GM23248 (cell line): ENCODE data around the gene MPHOSPH9. TPM values are rescaled to one million over a fixed set of nuclear protein-coding genes. Genes with fewer than 3 reads are reported as not detected.

Source experiments
- DNase-seq: peaks from one replicate; pipeline ENCODE4 v3.0.0-alpha.2; 2015
- H2AFZ ChIP-seq: fragments of 200-600 bp; sonication (generic); 2 replicates; pipeline ENCODE4 v1.6.1; 2016; ENCODE audit warnings: antibody characterized with exemption
- H3F3A ChIP-seq: fragments of 200-600 bp; sonication (generic); 2 replicates; pipeline ENCODE4 v1.6.1; 2016; ENCODE audit warnings: mild to moderate bottlenecking, antibody characterized with exemption, mixed run types; ENCODE audit not compliant: insufficient read depth
- H3K27ac ChIP-seq: fragments of 200-600 bp; sonication (generic); 2 replicates; pipeline ENCODE4 v1.5.1; 2016; ENCODE audit warnings: mild to moderate bottlenecking
- H3K27me3 ChIP-seq: fragments of 200-600 bp; sonication (generic); replicated peaks from 2 replicates; pipeline ENCODE4 v1.6.1; 2016; ENCODE audit warnings: mild to moderate bottlenecking; ENCODE audit not compliant: insufficient read depth
- H3K36me3 ChIP-seq: fragments of 200-600 bp; sonication (generic); 2 replicates; pipeline ENCODE4 v1.6.1; 2016; ENCODE audit warnings: low read depth, mild to moderate bottlenecking
- H3K4me1 ChIP-seq: fragments of 200-600 bp; sonication (generic); 2 replicates; pipeline ENCODE4 v1.6.1; 2016; ENCODE audit warnings: mild to moderate bottlenecking; ENCODE audit not compliant: insufficient read depth
- H3K4me2 ChIP-seq: fragments of 200-600 bp; sonication (generic); one replicate; pipeline ENCODE4 v1.6.1; 2016; ENCODE audit warnings: mild to moderate bottlenecking; ENCODE audit not compliant: unreplicated experiment
- H3K4me3 ChIP-seq: fragments of 200-600 bp; sonication (generic); 2 replicates; pipeline ENCODE4 v1.5.1; 2016; ENCODE audit warnings: mild to moderate bottlenecking
- H3K79me2 ChIP-seq: fragments of 200-600 bp; sonication (generic); 2 replicates; pipeline ENCODE4 v1.6.1; 2016; ENCODE audit warnings: mild to moderate bottlenecking; ENCODE audit not compliant: insufficient read depth
- H3K9ac ChIP-seq: fragments of 200-600 bp; sonication (generic); 2 replicates; pipeline ENCODE4 v1.6.1; 2016; ENCODE audit warnings: mild to moderate bottlenecking
- H3K9me2 ChIP-seq: fragments of 200-600 bp; sonication (generic); 2 replicates; pipeline ENCODE4 v1.6.1; 2016; ENCODE audit warnings: mixed run types, mild to moderate bottlenecking, moderate library complexity; ENCODE audit not compliant: insufficient read depth
- H3K9me3 ChIP-seq: fragments of 200-600 bp; sonication (generic); one replicate; pipeline ENCODE4 v1.6.1; 2017; ENCODE audit warnings: low read depth
- H4K20me1 ChIP-seq: fragments of 200-600 bp; sonication (generic); 2 replicates; pipeline ENCODE4 v1.6.0; 2016; ENCODE audit not compliant: insufficient read depth
- EZH2 ChIP-seq: fragments of 200-600 bp; sonication (generic); IDR thresholded peaks from 2 replicates; pipeline ENCODE4 v1.6.1; 2018; ENCODE audit warnings: antibody characterized with exemption, mild to moderate bottlenecking; ENCODE audit not compliant: insufficient read depth, poor library complexity, severe bottlenecking
- EZH2phosphoT487 ChIP-seq: fragments of 200-600 bp; sonication (generic); IDR thresholded peaks from 2 replicates; pipeline ENCODE4 v1.6.1; 2018; ENCODE audit warnings: antibody characterized with exemption, moderate library complexity, mild to moderate bottlenecking, low read depth; ENCODE audit not compliant: insufficient read depth
- WGBS, 2 experiments: methylation state at CpG; one replicate each; pipeline ENCODE4 v1.1.6; 2015 to 2017; ENCODE audit warnings: low lambda C conversion rate in 2 of 2, low coverage in 1 of 2; ENCODE audit errors: missing lambda C conversion rate in 2 of 2; 5-methylcytosine and 5-hydroxymethylcytosine counted together
- in situ Hi-C: fragments of 300-500 bp; cut with MboI; formaldehyde crosslinking; loops from 2 replicates; pipeline ENCODE4 v1.15.0; 2020
- polyA plus RNA-seq: library from polyadenylated mRNA; unstranded; fragments of >200 nt; fragmentation: Nextera tagmentation; extraction: Ambion mirVana; gene quantifications from 2 replicates; pipeline ENCODE4 v1.2.1, GENCODE V29; 2016
- total RNA-seq: library from RNA; depleted of rRNA; stranded (reverse); fragments of >200 nt; shearing (Covaris generic); gene quantifications from 2 replicates; pipeline ENCODE4 v1.2.3, GENCODE V29; 2014

Gene MPHOSPH9
- total and polyA plus RNA-seq, 2 experiments from 2014 or later, result 18.0 to 51.6 TPM

DNA sequence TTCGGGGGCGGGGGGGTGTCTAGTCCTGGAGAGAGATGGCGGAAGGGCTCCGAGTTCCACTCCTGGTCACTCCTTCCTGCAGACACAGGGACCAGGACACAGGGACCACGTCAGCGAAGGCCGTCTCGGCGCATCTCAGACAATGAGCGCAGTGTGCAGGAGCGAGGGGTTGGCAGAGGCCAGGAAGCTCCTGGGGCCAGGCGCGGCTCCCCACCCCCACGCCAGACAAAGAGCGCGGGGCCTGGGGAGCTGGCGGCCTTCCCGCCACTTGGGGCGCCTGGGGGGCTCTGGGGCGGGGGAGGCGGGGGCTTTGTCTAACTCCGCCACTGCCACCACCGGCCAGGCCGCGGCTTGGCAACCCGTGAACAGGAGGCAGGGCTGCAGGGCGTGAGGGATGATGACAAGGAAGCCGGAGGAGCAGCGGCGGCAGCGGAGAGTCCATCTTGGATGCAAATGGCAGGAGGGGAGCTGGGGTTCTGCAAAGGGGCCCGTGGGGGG lies 36.5 kb upstream of the MPHOSPH9 start:
- H2AFZ ChIP-seq, result peak overlapping the region; percentile 78
- peak; percentile 89 for DNase-seq
- H3K36me3 ChIP-seq, result no peaks in the 10 kb centered on the region
- H3K27me3 ChIP-seq, result no peaks in the 10 kb centered on the region
- peak overlapping the region; percentile 91 for H3K27ac ChIP-seq
- WGBS, 2 experiments, result 2 to 3% methylated on average over 22 to 32 of the region's 32 CpGs
- H3K79me2 ChIP-seq, result peaks cover 70% of the 10 kb centered on the region
- H3K9me3 ChIP-seq, result no peaks in the 10 kb centered on the region
- H3K9ac ChIP-seq, result peak overlapping the region; percentile 99
- peaks cover 11% of the 10 kb centered on the region; the same call in 1 of the 2 replicates for H3K4me1 ChIP-seq
- no peak for TF ChIP-seq EZH2phosphoT487
- TF ChIP-seq EZH2, result no peak
- no peaks in the 10 kb centered on the region for H3K9me2 ChIP-seq
- H3F3A ChIP-seq, result no peaks in the 10 kb centered on the region
- H3K4me3 ChIP-seq, result peak overlapping the region; percentile 99
- no peaks in the 10 kb centered on the region for H4K20me1 ChIP-seq
- H3K4me2 ChIP-seq, result peak overlapping the region; percentile 100
- in situ Hi-C loops, result no loop called here

DNA sequence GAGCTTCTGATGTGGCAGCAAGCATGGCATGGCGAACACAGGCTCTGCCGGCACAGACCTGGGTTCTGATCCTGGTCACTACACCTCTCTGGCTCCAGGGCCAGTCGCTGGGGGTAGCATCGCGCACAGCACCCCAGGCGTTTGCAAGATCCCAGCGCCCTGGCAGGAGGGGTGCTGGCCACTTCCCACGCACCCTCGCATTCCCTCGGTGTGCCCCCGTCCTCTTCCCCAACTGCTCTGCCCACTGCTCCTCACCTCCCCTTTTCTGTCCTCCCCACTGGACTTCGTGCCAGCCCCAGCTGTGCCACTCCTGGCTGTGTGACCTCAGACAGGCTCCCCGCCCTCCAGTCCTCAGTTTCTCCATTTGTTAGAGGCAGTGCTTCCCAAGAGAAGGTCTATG lies 35.9 kb upstream of the MPHOSPH9 start:
- TF ChIP-seq EZH2 (no peak), EZH2phosphoT487 (no peak)
- Histone ChIP-seq H3K4me1 (peaks cover 11% of the 10 kb centered on the region; the same call in 1 of the 2 replicates), H3F3A (no peaks in the 10 kb centered on the region), H3K27ac (peak overlapping the region; percentile 91), H3K79me2 (peaks cover 75% of the 10 kb centered on the region), H3K4me2 (peak overlapping the region; percentile 100), H3K27me3 (no peaks in the 10 kb centered on the region), H4K20me1 (no peaks in the 10 kb centered on the region), H3K9me3 (no peaks in the 10 kb centered on the region), H3K9ac (peak overlapping the region; percentile 99), H3K9me2 (no peaks in the 10 kb centered on the region), H2AFZ (0 out of 2 replicates have a peak overlapping the region, but pooled peaks have one; percentile 78), H3K36me3 (0 out of 2 replicates have a peak, but pooled peaks cover 3% of the 10 kb centered on the region), H3K4me3 (peak overlapping the region; percentile 99)
- in situ Hi-C loops, result no loop called here
- WGBS, 2 experiments, result 74 to 82% methylated on average over 13 of the region's 13 CpGs
- DNase-seq, result no peak

DNA sequence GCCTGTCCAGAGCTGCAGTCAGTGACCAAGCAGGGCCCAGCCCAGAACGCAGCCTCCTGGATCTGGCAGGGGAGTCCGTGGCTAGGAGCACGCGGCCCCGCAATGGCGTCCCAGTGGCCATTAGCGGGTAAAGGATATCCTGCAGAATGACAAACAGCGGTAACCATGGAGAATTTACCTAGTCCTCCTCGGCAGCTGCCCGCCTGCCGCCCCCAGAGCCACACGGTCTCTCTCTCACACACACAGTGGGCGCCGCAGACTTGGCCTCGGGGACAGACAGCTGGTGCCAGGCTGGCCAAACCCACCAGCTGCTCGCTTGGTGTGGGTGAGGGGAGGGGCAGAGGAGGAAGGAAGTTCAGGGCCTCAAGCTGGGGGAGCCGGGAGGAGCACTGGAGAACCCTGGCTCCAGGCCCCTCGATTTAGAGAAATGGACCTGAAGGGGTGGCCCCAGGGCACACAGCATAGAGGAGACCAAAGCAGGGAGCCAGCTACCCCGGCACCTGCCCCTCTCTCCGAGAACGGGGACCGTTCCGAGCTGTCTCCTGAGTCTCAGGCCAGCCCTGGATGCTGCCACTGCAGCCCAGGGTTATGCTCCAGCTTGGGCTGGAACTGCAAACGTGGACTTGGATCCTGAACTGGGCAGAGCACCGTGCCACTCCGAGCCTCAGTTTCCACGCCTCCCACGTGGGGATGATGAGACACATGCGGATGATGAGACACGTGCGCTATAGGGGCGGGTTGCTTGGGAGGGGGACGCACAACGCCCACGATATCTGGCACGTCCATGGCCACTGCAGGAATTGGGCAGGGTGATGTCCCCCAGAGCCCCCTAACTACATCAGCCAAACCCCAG lies 35.3 kb upstream of the MPHOSPH9 start:
- no peak overlapping the region for H2AFZ ChIP-seq
- H4K20me1 ChIP-seq, result no peaks in the 10 kb centered on the region
- H3F3A ChIP-seq, result no peaks in the 10 kb centered on the region; the same call in 1 of the 2 replicates
- no peak overlapping the region for H3K4me3 ChIP-seq
- no peak overlapping the region for H3K9ac ChIP-seq
- H3K27ac ChIP-seq, result no peak overlapping the region
- H3K36me3 ChIP-seq, result 0 out of 2 replicates have a peak, but pooled peaks cover 6% of the 10 kb centered on the region
- peaks cover 81% of the 10 kb centered on the region for H3K79me2 ChIP-seq
- no peaks in the 10 kb centered on the region for H3K9me3 ChIP-seq
- DNase-seq, result no peak
- 63 to 66% methylated on average over 35 to 36 of the region's 36 CpGs for WGBS, 2 experiments
- in situ Hi-C loops, result no loop called here
- H3K27me3 ChIP-seq, result no peaks in the 10 kb centered on the region
- no peaks in the 10 kb centered on the region for H3K9me2 ChIP-seq
- peaks cover 11% of the 10 kb centered on the region; the same call in 1 of the 2 replicates for H3K4me1 ChIP-seq
- TF ChIP-seq EZH2phosphoT487 (no peak), EZH2 (no peak)
- no peak overlapping the region for H3K4me2 ChIP-seq

GRCh38 chr12:123267335-123267920 lies 34.5 kb upstream of the MPHOSPH9 start:
- DNase-seq, result no peak
- no peak overlapping the region for H3K4me2 ChIP-seq
- no peak overlapping the region for H3K27ac ChIP-seq
- H3K9me2 ChIP-seq, result no peaks in the 10 kb centered on the region
- TF ChIP-seq EZH2, result no peak
- TF ChIP-seq EZH2phosphoT487, result no peak
- H3K9me3 ChIP-seq, result no peaks in the 10 kb centered on the region
- H3K9ac ChIP-seq, result no peak overlapping the region
- H3F3A ChIP-seq, result no peaks in the 10 kb centered on the region; the same call in 1 of the 2 replicates
- peaks cover 11% of the 10 kb centered on the region; the same call in 1 of the 2 replicates for H3K4me1 ChIP-seq
- in situ Hi-C loops, result no loop called here
- H2AFZ ChIP-seq, result no peak overlapping the region
- no peaks in the 10 kb centered on the region for H3K27me3 ChIP-seq
- H4K20me1 ChIP-seq, result no peaks in the 10 kb centered on the region
- H3K36me3 ChIP-seq, result peaks cover 8% of the 10 kb centered on the region; the same call in 1 of the 2 replicates
- H3K79me2 ChIP-seq, result peaks cover 87% of the 10 kb centered on the region
- 89 to 98% methylated on average over 6 of the region's 7 CpGs for WGBS, 2 experiments
- H3K4me3 ChIP-seq, result no peak overlapping the region
